ENCODE results near the gene FCN3.

FCN3 gene

GRCh38 chr1:27380224-27380623, 5.6 kb upstream of the FCN3 start:
- DNase-seq (ENCODE audit: low read depth in 2 of 2): no peak

GRCh38 chr1:27379564-27380122, 5.0 kb upstream of the FCN3 start:
- DNase-seq (ENCODE audit: low read depth in 2 of 2): no peak

- no peak for DNase-seq (ENCODE audit: low read depth in 2 of 2)
Measured at GRCh38 chr1:27377760-27378495, 3.3 kb upstream of the FCN3 start.

GRCh38 chr1:27372808-27373690, 1.6 kb downstream of the FCN3 start:
- DNase-seq (ENCODE audit: low read depth in 2 of 2): no peak

GRCh38 chr1:27372022-27372807, 2.4 kb downstream of the FCN3 start:
- no peak for DNase-seq (ENCODE audit: low read depth in 2 of 2)

GRCh38 chr1:27368869-27369582, 5.6 kb downstream of the FCN3 start:
- DNase-seq (ENCODE audit: low read depth in 2 of 2): no peak

- no peak for DNase-seq (ENCODE audit: low read depth in 2 of 2)
Measured at GRCh38 chr1:27367160-27367650, 7.4 kb downstream of the FCN3 start.

- DNase-seq (ENCODE audit: low read depth in 2 of 2): no peak
Measured at GRCh38 chr1:27366411-27367159, 8.0 kb downstream of the FCN3 start, which contains the start of gene MAP3K6. TSS of gene MAP3K6 (minus strand) at chr1:27366961. CDS start at chr1:27366597, 364 bp downstream.

GRCh38 chr1:27366113-27366410, 8.6 kb downstream of the FCN3 start:
- DNase-seq (ENCODE audit: low read depth in 2 of 2): peak in 1 of 2 donors; percentile 42

GRCh38 chr1:27365372-27366112, 9.1 kb downstream of the FCN3 start:
- DNase-seq (ENCODE audit: low read depth in 2 of 2): peak; percentile 52 to 55

- DNase-seq (ENCODE audit: low read depth in 2 of 2): no peak
Measured at GRCh38 chr1:27364696-27365371, 9.8 kb downstream of the FCN3 start.

- DNase-seq (ENCODE audit: low read depth in 2 of 2): no peak
Measured at GRCh38 chr1:27363766-27364695, 10.6 kb downstream of the FCN3 start.

GRCh38 chr1:27361553-27361952, 13.1 kb downstream of the FCN3 start:
- DNase-seq (ENCODE audit: low read depth in 2 of 2): no peak

- no peak for DNase-seq (ENCODE audit: low read depth in 2 of 2)
Measured at GRCh38 chr1:27361044-27361402, 13.6 kb downstream of the FCN3 start.

- DNase-seq (ENCODE audit: low read depth in 2 of 2): no peak
Measured at GRCh38 chr1:27360159-27361043, 14.2 kb downstream of the FCN3 start.

- DNase-seq (ENCODE audit: low read depth in 2 of 2): no peak
Measured at GRCh38 chr1:27359822-27360158, 14.8 kb downstream of the FCN3 start.

- no peak for DNase-seq (ENCODE audit: low read depth in 2 of 2)
Measured at GRCh38 chr1:27358928-27359313, 15.7 kb downstream of the FCN3 start.

All from stimulated activated CD8-positive, alpha-beta memory T cell treated with anti-CD3 and anti-CD28 coated beads, Interleukin-15, amount 100 ng/mL, for 4 hours (primary cell).